MCF 10A (cell line): ENCODE measurements around the gene RASAL1. TPM values are rescaled to one million over a fixed set of nuclear protein-coding genes. Genes with fewer than 3 reads are reported as not detected.

Experiments
- microRNA-seq: library from miRNA; unstranded; fragments of <30 nt; microRNA quantifications from one replicate; pipeline ENCODE4 v1.2.0, GENCODE V29; 2022
- total RNA-seq: library from RNA; stranded (reverse); gene quantifications from 2 replicates; pipeline ENCODE4 v1.2.3, GENCODE V29; 2022

Gene RASAL1
- total RNA-seq, 1 experiment from 2014 or later: not detected

Small RNA genes lying within 50 kb of the gene (microRNA-seq; reads per million reads assigned to microRNA genes)
- not detected for gene MIR7106

Other genes starting within 250 kb of the RASAL1 start
- 1.3 and 1.5 TPM in 2 replicates for gene OAS1, start 228.8 kb downstream of the RASAL1 start, total RNA-seq
- gene OAS3, start 197.3 kb downstream of the RASAL1 start, total RNA-seq: 5.7 and 6.5 TPM in 2 replicates
- 0.33 and 0.71 TPM in 2 replicates for gene OAS2, start 157.2 kb downstream of the RASAL1 start, total RNA-seq
- not detected in 2 replicates for gene DTX1, start 79.0 kb downstream of the RASAL1 start, total RNA-seq
- not detected in 2 replicates for gene CFAP73, start 14.0 kb upstream of the RASAL1 start, total RNA-seq
- gene DDX54, start 49.7 kb upstream of the RASAL1 start, total RNA-seq: 67.3 and 75.8 TPM in 2 replicates
- 17.5 and 17.9 TPM in 2 replicates for gene RITA1, start 50.0 kb upstream of the RASAL1 start, total RNA-seq
- gene TPCN1, start 85.7 kb upstream of the RASAL1 start, total RNA-seq: 42.7 and 43.0 TPM in 2 replicates
- gene SLC8B1, start 199.3 kb upstream of the RASAL1 start, total RNA-seq: 15.7 and 19.6 TPM in 2 replicates
- 18.1 and 24.0 TPM in 2 replicates for gene PLBD2, start 222.8 kb upstream of the RASAL1 start, total RNA-seq